Activated naive CD8-positive, alpha-beta T cell (primary cell): ENCODE data around the gene TTC5.
"Not testable (repeated sequence)": the region's sequence is repeated elsewhere in the genome, so short reads cannot be mapped to it uniquely, and the experiment has no call there.

Experiments used
- H3K27ac Mint-ChIP-seq: one replicate; pipeline ENCODE4 v1.8.0; 2021; ENCODE audit warnings: mixed read lengths
- H3K27me3 Mint-ChIP-seq: one replicate; pipeline ENCODE4 v1.8.0; 2021; ENCODE audit warnings: mixed read lengths
- H3K36me3 Mint-ChIP-seq: one replicate; pipeline ENCODE4 v1.8.0; 2021; ENCODE audit warnings: mixed read lengths
- H3K4me1 Mint-ChIP-seq: one replicate; pipeline ENCODE4 v1.8.0; 2021; ENCODE audit warnings: low read depth, mixed read lengths
- H3K4me3 Mint-ChIP-seq: one replicate; pipeline ENCODE4 v1.8.0; 2021; ENCODE audit warnings: mild to moderate bottlenecking, mixed read lengths
- H3K9me3 Mint-ChIP-seq: one replicate; pipeline ENCODE4 v1.8.0; 2021; ENCODE audit warnings: low read depth, mixed read lengths

The TTC5 gene

DNA sequence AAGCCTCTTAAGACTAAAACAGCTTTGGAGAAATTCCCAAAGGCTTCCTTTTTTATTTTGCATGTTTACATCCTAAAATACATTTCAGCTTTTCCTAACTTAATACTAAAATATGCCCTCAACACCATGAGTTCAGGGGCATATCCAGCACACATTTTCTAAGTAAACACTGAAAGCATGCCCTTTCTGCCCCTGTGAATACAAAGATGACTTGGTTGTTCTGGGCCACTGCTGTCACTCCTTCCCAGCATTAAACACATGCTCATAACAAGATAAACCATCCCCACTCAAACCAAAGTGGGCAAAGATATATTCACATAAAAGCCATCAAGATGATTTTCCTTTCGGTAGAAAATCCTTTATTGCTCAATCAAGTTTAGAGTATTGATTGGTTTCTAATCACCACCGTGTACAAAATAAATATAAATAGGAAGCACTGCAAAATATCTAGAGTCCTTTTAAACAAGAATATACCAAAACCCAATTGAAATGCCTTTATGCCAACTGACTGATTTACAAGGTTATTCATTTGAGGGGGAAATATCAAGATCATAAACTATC lies 25.4 kb upstream of the TTC5 start:
- Mint-ChIP-seq H3K4me1 (peaks cover 42% of the 10 kb centered on the region), H3K9me3 (no peaks in the 10 kb centered on the region), H3K27ac (peak overlapping the region; percentile 17), H3K27me3 (no peaks in the 10 kb centered on the region), H3K4me3 (peak overlapping the region; percentile 54), H3K36me3 (peaks cover 5% of the 10 kb centered on the region)

- Mint-ChIP-seq H3K4me3 (no peak overlapping the region), H3K9me3 (no peaks in the 10 kb centered on the region), H3K4me1 (peaks cover 42% of the 10 kb centered on the region), H3K27me3 (no peaks in the 10 kb centered on the region), H3K36me3 (peaks cover 7% of the 10 kb centered on the region), H3K27ac (peak overlapping the region; percentile 5)
Measured at GRCh38 chr14:20329355-20329754, 23.6 kb upstream of the TTC5 start.

- Mint-ChIP-seq H3K27me3 (no peaks in the 10 kb centered on the region), H3K9me3 (no peaks in the 10 kb centered on the region), H3K4me1 (peaks cover 41% of the 10 kb centered on the region), H3K4me3 (no peak overlapping the region), H3K36me3 (peaks cover 8% of the 10 kb centered on the region), H3K27ac (no peak overlapping the region)
Measured at GRCh38 chr14:20328705-20329104, 23.0 kb upstream of the TTC5 start.

DNA sequence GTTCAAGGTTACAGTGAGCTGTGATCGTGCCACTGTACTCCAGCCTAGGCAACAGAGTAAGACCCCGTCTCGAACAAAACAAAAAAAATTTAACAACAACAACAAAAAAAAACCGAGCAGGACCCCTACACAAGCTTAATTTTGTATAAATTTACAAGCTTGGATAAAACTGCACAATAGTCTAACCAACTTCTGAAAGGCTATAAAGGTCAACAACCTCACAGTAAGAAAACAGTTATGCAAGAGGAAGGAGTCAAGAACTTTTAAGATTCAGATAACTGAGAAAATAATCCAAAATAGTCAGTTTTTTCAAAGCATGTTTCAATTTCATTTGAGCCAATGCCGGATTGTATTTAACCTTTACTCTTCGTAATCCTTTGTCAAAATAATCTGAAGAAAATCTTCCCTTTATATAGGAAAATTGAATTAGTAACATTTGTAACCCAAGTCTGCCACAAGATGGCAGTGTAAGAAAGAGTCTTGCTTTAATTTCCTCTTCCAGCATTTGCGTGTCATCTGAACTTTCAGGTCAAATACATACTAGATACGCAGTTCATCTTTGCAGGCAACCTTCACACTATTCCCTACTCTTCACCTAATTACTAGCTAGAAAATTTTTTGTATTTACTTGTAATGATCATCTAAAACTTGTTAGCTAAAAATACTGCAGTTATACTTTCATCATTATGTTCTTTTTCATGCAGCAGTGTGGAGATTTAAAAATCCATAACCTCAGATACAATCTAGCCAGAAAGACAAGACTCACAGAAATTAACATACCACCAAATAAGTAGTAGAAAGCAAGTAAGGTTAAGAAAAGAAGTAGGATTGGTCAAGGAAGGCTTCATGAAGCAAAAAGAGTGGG lies 21.5 kb upstream of the TTC5 start:
- Mint-ChIP-seq H3K36me3 (peaks cover 8% of the 10 kb centered on the region), H3K27me3 (no peaks in the 10 kb centered on the region)

DNA sequence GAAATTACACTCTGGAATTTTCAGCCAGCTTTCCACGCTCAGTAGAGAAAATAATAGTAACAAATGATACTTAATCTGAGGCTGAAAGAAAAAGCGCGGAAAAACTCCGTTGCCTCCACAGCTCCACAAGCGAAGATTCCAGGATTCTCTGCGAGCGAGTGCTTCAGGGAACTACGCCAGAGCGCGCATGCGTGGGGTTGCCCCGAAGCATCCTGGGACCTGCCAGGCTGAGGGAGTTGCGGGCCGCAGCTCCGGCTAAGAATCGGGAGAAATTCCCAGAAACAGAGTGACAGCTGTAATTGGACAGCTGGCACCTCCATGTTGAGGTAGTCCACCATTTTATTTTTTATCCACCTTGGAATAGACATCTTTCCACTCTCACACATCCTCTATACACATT lies 12.0 kb upstream of the TTC5 start:
- Mint-ChIP-seq H3K9me3 (no peaks in the 10 kb centered on the region), H3K4me3 (no peak overlapping the region), H3K27me3 (no peaks in the 10 kb centered on the region), H3K27ac (no peak overlapping the region), H3K36me3 (peaks cover 9% of the 10 kb centered on the region), H3K4me1 (no peaks in the 10 kb centered on the region)

More for the DNA sequence above, 21.5 kb upstream of the TTC5 start:
- Mint-ChIP-seq H3K4me3 (peak overlapping the region; percentile 42), H3K9me3 (no peaks in the 10 kb centered on the region), H3K27ac (peak overlapping the region; percentile 36), H3K4me1 (peaks cover 28% of the 10 kb centered on the region)

- Mint-ChIP-seq H3K27me3 (no peaks in the 10 kb centered on the region), H3K4me3 (no peak overlapping the region), H3K27ac (no peak overlapping the region), H3K4me1 (no peaks in the 10 kb centered on the region), H3K36me3 (peaks cover 7% of the 10 kb centered on the region), H3K9me3 (no peaks in the 10 kb centered on the region)
Measured at GRCh38 chr14:20314026-20314425, 8.3 kb upstream of the TTC5 start.

DNA sequence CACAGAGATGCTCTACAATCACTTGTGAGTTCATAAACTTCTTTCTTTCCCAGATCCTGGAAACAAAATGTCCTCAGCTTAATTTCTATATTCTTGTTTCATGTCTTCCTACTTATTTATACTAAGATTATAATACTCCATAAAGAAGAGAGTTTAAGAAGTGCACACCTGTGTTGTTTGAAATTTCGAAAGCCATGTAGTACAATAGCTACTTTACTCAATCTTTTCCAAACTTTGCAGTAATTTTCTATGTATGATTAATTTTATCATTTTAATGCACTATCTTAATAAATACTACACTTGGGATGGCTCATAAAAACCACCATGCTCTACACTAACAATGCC lies 300 bp upstream of the TTC5 start:
- Mint-ChIP-seq H3K27me3 (no peaks in the 10 kb centered on the region), H3K36me3 (peaks cover 2% of the 10 kb centered on the region), H3K4me1 (peaks cover 30% of the 10 kb centered on the region), H3K4me3 (peak overlapping the region; percentile 96), H3K9me3 (no peaks in the 10 kb centered on the region), H3K27ac (peak overlapping the region; percentile 87)

DNA sequence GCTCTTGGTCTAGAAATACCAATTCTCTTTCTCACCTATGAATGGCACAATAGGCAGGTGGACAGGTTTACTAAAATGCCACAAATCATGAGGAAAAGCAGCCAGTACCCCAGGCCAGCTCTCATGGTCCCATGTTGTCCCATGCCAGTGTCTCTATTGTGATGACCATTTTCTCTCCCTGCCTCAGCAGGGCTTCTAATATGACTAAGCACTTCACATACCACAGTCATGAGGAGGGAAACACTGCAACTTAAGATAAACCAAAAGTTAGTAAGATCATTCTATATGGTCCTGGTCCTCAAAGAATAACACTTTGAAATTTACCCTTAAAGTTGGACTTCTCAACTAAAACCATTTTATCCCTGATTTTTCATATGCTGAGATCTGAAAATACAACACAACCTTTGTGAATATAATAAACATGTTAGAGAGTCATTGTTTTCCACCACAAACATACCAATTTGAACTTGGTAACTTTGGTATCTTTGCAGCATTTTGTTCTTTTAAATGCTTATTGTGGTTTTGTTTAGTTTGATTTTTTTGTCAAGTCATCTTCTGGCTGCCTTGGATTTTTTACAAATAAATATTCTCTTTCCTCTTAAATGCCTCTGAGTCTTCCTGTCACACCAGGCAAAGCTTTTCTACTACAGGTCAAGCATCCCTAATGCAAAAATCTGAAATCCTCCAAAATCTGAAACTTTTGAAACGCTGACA lies 3.6 kb downstream of the TTC5 start:
- H3K27me3 Mint-ChIP-seq, result no peaks in the 10 kb centered on the region
- H3K27ac Mint-ChIP-seq, result no peak overlapping the region
- no peak overlapping the region for H3K4me3 Mint-ChIP-seq
- H3K4me1 Mint-ChIP-seq, result peaks cover 30% of the 10 kb centered on the region
- peaks cover 10% of the 10 kb centered on the region for H3K36me3 Mint-ChIP-seq
- no peaks in the 10 kb centered on the region for H3K9me3 Mint-ChIP-seq

DNA sequence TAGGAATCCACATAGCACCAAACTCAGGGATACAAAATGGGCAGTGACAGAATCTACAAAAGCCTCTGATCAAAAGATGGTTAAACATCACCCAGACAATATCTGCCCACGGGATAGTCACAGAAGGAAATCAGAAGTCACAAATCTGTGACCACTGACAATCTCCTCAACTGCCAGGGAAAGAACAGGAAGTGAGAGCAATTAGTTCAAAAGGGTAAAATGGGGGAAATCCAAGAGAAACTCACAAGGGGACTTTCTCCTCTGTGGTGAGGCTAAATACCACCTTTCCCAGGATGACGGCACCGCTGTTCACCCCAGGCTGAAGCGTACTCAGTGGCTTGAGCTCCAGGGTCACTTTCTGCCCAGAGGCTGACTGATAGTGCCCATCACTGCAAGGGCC lies 10.7 kb downstream of the TTC5 start:
- no peak overlapping the region for H3K27ac Mint-ChIP-seq
- H3K4me3 Mint-ChIP-seq, result no peak overlapping the region
- H3K4me1 Mint-ChIP-seq, result no peaks in the 10 kb centered on the region
- H3K36me3 Mint-ChIP-seq, result peaks cover 24% of the 10 kb centered on the region
- H3K27me3 Mint-ChIP-seq, result no peaks in the 10 kb centered on the region
- H3K9me3 Mint-ChIP-seq, result no peaks in the 10 kb centered on the region

DNA sequence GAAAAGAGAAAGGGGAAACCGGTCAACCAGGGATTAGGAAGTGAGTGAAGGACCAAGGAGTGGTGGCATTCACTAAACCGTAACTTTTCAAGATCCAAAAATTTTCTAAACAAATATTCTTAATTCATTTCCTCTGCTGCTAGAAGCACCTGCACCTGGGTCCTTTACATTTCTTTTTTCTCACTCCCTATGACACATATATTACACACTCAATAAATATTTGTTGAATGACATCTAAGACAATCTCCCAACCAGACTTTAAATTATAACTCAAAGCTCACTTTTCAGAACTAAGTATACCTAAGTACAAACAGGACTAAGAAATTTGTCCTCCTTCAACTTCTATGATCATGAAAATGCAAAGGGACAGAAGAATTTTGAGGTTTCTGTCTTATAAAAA lies 11.1 kb downstream of the TTC5 start:
- Mint-ChIP-seq H3K27ac (no peak overlapping the region), H3K4me1 (no peaks in the 10 kb centered on the region), H3K36me3 (peaks cover 24% of the 10 kb centered on the region), H3K4me3 (no peak overlapping the region), H3K27me3 (no peaks in the 10 kb centered on the region), H3K9me3 (no peaks in the 10 kb centered on the region)

DNA sequence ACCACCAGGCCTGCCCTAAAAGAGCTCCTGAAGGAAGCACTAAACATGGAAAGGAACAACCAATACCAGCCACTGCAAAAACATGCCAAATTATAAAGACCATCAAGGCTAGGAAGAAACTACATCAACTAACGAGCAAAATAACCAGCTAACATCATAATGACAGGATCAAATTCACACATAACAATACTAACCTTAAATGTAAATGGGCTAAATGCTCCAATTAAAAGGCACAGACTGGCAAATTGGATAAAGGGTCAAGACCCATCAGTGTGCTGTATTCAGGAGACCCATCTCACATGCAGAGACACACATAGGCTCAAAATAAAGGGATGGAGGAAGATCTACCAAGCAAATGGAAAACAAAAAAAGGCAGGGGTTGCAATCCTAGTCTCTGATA lies 23.8 kb downstream of the TTC5 start:
- Mint-ChIP-seq H3K4me1 (peaks cover 23% of the 10 kb centered on the region), H3K9me3 (peaks cover 10% of the 10 kb centered on the region), H3K36me3 (peaks cover 55% of the 10 kb centered on the region)
- not testable (repeated sequence) for H3K27me3 Mint-ChIP-seq, H3K27ac Mint-ChIP-seq, H3K4me3 Mint-ChIP-seq

DNA sequence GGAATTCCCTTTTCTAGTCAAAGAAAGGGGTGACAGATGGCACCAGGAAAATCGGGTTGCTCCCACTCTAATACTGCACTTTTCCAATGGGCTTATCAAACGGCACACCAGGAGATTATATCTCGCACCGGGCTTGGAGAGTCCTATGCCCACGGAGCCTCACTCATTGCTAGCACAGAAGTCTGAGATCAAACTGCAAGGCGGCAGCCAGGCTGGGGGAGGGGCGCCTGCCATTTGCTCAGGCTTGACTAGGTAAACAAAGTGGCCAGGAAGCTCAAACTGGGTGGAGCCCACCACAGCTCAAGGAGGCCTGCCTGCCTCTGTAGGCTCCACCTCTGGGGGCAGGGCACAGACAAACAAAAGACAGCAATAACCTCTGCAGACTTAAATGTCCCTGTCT lies 25.5 kb downstream of the TTC5 start:
- H3K27me3 Mint-ChIP-seq, H3K4me3 Mint-ChIP-seq, H3K27ac Mint-ChIP-seq: not testable (repeated sequence)
- H3K9me3 Mint-ChIP-seq, result peaks cover 10% of the 10 kb centered on the region
- peaks cover 23% of the 10 kb centered on the region for H3K4me1 Mint-ChIP-seq
- peaks cover 47% of the 10 kb centered on the region for H3K36me3 Mint-ChIP-seq

- peak overlapping the region; percentile 29 for H3K27ac Mint-ChIP-seq
- H3K9me3 Mint-ChIP-seq, result peaks cover 10% of the 10 kb centered on the region
- H3K27me3 Mint-ChIP-seq, result no peaks in the 10 kb centered on the region
- peaks cover 23% of the 10 kb centered on the region for H3K4me1 Mint-ChIP-seq
- H3K4me3 Mint-ChIP-seq, result no peak overlapping the region
- peaks cover 55% of the 10 kb centered on the region for H3K36me3 Mint-ChIP-seq
Measured at GRCh38 chr14:20278414-20278813, 27.3 kb downstream of the TTC5 start.

- Mint-ChIP-seq H3K4me3 (no peak overlapping the region), H3K27ac (no peak overlapping the region), H3K9me3 (peaks cover 10% of the 10 kb centered on the region), H3K4me1 (peaks cover 23% of the 10 kb centered on the region), H3K36me3 (peaks cover 52% of the 10 kb centered on the region), H3K27me3 (no peaks in the 10 kb centered on the region)
Measured at GRCh38 chr14:20277409-20277808, 28.3 kb downstream of the TTC5 start.

GRCh38 chr14:20274062-20274461 lies 31.7 kb downstream of the TTC5 start:
- Mint-ChIP-seq H3K27me3 (no peaks in the 10 kb centered on the region), H3K9me3 (peaks cover 15% of the 10 kb centered on the region), H3K4me1 (peaks cover 7% of the 10 kb centered on the region), H3K27ac (no peak overlapping the region), H3K36me3 (peaks cover 50% of the 10 kb centered on the region), H3K4me3 (no peak overlapping the region)
